Endothelial cell of umbilical vein (primary cell): ENCODE measurements around the gene ANXA6. TPM values are rescaled to one million over a fixed set of nuclear protein-coding genes. Genes with fewer than 3 reads are reported as not detected.

Experiments used
- BruUV-seq: library from RNA; stranded (reverse); fragments of 400-500 nt; replicated peaks from 2 replicates; lab custom pipeline; 2021; lab: Mats Ljungman, UMichigan
- CTCF ChIA-PET: fragments of 300-600, 350-600 bp; sonication (Branson Sonifier 250); formaldehyde crosslinking; loops from one replicate; lab custom pipeline; 2021; ENCODE audit warnings: antibody characterized with exemption, inconsistent platforms; lab: Charles Lee
- POLR2A ChIA-PET: fragments of 300-600, 350-600 bp; sonication (Branson Sonifier 250); formaldehyde crosslinking; loops from one replicate; lab custom pipeline; 2021; ENCODE audit warnings: antibody characterized with exemption, inconsistent platforms; lab: Charles Lee
- DNase-seq: peaks from one replicate; pipeline ENCODE4 v3.0.0-alpha.2; 2011; ENCODE audit warnings: low read depth, low spot score
- FAIRE-seq: peaks from 2 replicates; lab custom pipeline; 2011; peaks lifted over from hg19 to GRCh38; lab: Jason Lieb, UNC
- H2AFZ ChIP-seq: 2 replicates; pipeline ENCODE4 v1.6.0; 2012; ENCODE audit warnings: low read depth, low read length, control low read depth, inconsistent platforms
- H3K27ac ChIP-seq: 2 replicates; pipeline ENCODE4 v1.5.1; 2011; ENCODE audit warnings: low read depth, mild to moderate bottlenecking, control low read depth, low read length, moderate library complexity; ENCODE audit not compliant: insufficient read depth
- H3K27me3 ChIP-seq, 2 experiments: 2 replicates each; pipeline versions ENCODE4 v1.6.0 to v1.6.1; 2011; ENCODE audit warnings: low read length in 2 of 2, mixed read lengths in 1 of 2; ENCODE audit not compliant: control insufficient read depth in 2 of 2, insufficient read depth in 2 of 2
- H3K36me3 ChIP-seq, 2 experiments: 2 replicates in 1 of 2; 3 replicates in 1 of 2; pipeline ENCODE4 v1.5.1; 2011; ENCODE audit warnings: low read length in 2 of 2, mild to moderate bottlenecking in 1 of 2, moderate library complexity in 1 of 2; ENCODE audit not compliant: control insufficient read depth in 2 of 2, insufficient read depth in 2 of 2; ENCODE audit errors: extremely low read depth in 1 of 2
- H3K4me1 ChIP-seq: 3 replicates; pipeline ENCODE4 v1.5.1; 2011; ENCODE audit warnings: mild to moderate bottlenecking, low read length; ENCODE audit not compliant: control insufficient read depth, insufficient read depth; ENCODE audit errors: extremely low read depth
- H3K4me2 ChIP-seq: 2 replicates; pipeline ENCODE4 v1.6.1; 2011; ENCODE audit warnings: low read length, control low read depth, mixed read lengths; ENCODE audit not compliant: insufficient read depth
- H3K4me3 ChIP-seq, 3 experiments: fragments of 200-600 bp in 1 of 3; sonication (generic), shearing (Covaris generic) in 1 of 3; replicated peaks in 1 of 3; 2 replicates each; pipeline ENCODE4 v1.5.1; 2011 to 2016; ENCODE audit warnings: control low read depth in 3 of 3, low read length in 3 of 3, mild to moderate bottlenecking in 2 of 3, inconsistent platforms in 1 of 3, low read depth in 1 of 3, moderate library complexity in 1 of 3; ENCODE audit not compliant: insufficient read depth in 1 of 3
- H3K79me2 ChIP-seq: 2 replicates; pipeline ENCODE4 v1.6.0; 2012; ENCODE audit warnings: low read length, inconsistent platforms; ENCODE audit not compliant: control insufficient read depth, insufficient read depth
- H3K9ac ChIP-seq: replicated peaks from 2 replicates; pipeline ENCODE3; 2011; ENCODE audit warnings: low read length, control low read depth; ENCODE audit not compliant: insufficient read depth; ENCODE audit errors: extremely low read depth
- H3K9me1 ChIP-seq: replicated peaks from 3 replicates; pipeline ENCODE4 v1.6.0; 2011; ENCODE audit warnings: mild to moderate bottlenecking, low read length; ENCODE audit not compliant: control insufficient read depth, insufficient read depth; ENCODE audit errors: extremely low read depth
- H3K9me3 ChIP-seq: replicated peaks from 2 replicates; pipeline ENCODE4 v1.5.1; 2012; ENCODE audit warnings: low read length, inconsistent platforms; ENCODE audit not compliant: control insufficient read depth, insufficient read depth
- H4K20me1 ChIP-seq: replicated peaks from 2 replicates; pipeline ENCODE3; 2011; ENCODE audit warnings: mild to moderate bottlenecking, low read length; ENCODE audit not compliant: control insufficient read depth, insufficient read depth; ENCODE audit errors: extremely low read depth
- EZH2 ChIP-seq: IDR thresholded peaks from 2 replicates; pipeline ENCODE4 v1.6.1; 2012; ENCODE audit warnings: borderline replicate concordance, low read depth, mild to moderate bottlenecking, moderate library complexity, low read length, inconsistent platforms; ENCODE audit not compliant: severe bottlenecking
- FOS ChIP-seq: IDR thresholded peaks from 2 replicates; pipeline ENCODE4 v1.6.1; 2011; ENCODE audit warnings: mild to moderate bottlenecking, low read length, moderate library complexity, borderline replicate concordance; ENCODE audit not compliant: insufficient read depth
- JUN ChIP-seq: IDR thresholded peaks from 2 replicates; pipeline ENCODE4 v1.6.1; 2011; ENCODE audit warnings: borderline replicate concordance, low read depth; ENCODE audit not compliant: insufficient read length, insufficient read depth
- MYC ChIP-seq: IDR thresholded peaks from one replicate; pipeline ENCODE4 v1.6.1; 2011; ENCODE audit warnings: mild to moderate bottlenecking, low read depth, low read length
- POLR2A ChIP-seq: IDR thresholded peaks from 2 replicates; pipeline ENCODE4 v1.6.1; 2012; ENCODE audit warnings: low read depth, mild to moderate bottlenecking, control low read depth, low read length
- POLR2AphosphoS5 ChIP-seq: IDR thresholded peaks from 2 replicates; pipeline ENCODE4 v1.6.1; 2012; ENCODE audit warnings: low read depth, mild to moderate bottlenecking, control low read depth, low read length, moderate library complexity; ENCODE audit not compliant: insufficient read depth
- dilution Hi-C: fragments of 300-500 bp; cut with MboI; formaldehyde crosslinking; loops from one replicate; pipeline ENCODE4 v1.15.0; 2019; ENCODE audit warnings: low sequenced_read_pairs; ENCODE audit not compliant: extremely low pct_ligation_motif_present
- intact Hi-C: fragments of 100-400 bp; cut with micrococcal nuclease; formaldehyde crosslinking; loops from one replicate; pipeline ENCODE4 v1.10.0; 2022
- polyA plus RNA-seq, 4 experiments: library from polyadenylated mRNA; depleted of rRNA in 3 of 4; stranded (reverse) in 3 of 4; unstranded in 1 of 4; fragments of >200 nt; gene quantifications; 2 replicates each; pipeline versions ENCODE4 v1.2.1 to v1.2.3, GENCODE V29; 2011 to 2012; ENCODE audit warnings: missing spikeins in 1 of 4
- total RNA-seq: library from RNA; stranded (reverse); gene quantifications from 2 replicates; pipeline ENCODE4 v1.2.3, GENCODE V29; 2021
- TF ChIP-seq, protein P1 (sequence below): IDR thresholded peaks from 2 replicates; pipeline ENCODE4 v1.6.1; 2011; ENCODE audit not compliant: insufficient read depth, insufficient read length
- TF ChIP-seq, protein P2 (sequence below), 2 donors: IDR thresholded peaks; 1 replicate in 1 of 2; 2 replicates in 1 of 2; pipeline ENCODE4 v1.5.1; 2011; ENCODE audit warnings: low read length in 2 of 2, mild to moderate bottlenecking in 2 of 2, moderate library complexity in 2 of 2, control low read depth in 1 of 2, inconsistent platforms in 1 of 2, low read depth in 1 of 2; ENCODE audit not compliant: insufficient read depth in 1 of 2; ENCODE audit errors: extremely low read depth in 1 of 2

ANXA6 gene
- total and polyA plus RNA-seq, 2 donors (not counting 3 experiments of a cell fraction or from before 2014, with no cell fraction given), result 195 to 266 TPM

DNA sequence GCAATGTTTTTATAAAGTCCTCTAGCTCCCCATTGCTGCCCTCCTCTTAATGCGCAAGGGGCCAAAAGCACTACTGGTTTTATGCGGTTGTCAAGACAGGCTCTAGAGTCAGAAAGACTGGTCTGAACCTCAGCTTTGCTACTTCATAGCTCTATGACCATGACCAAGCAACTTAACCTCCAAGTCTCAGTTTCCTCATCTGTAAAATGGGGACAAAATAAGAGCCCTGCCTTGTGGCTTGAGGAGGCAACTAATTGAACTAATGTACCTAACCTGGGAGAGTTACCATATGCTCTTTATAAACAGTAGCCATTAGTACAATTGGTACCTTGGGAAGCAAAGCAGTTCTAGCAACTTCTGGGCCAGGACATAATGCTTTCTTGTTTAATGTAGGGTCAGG, 36.5 kb downstream of the ANXA6 start:
- ChIA-PET CTCF (interaction anchor here (1.1 to 2.1 kb wide), 2 partner anchors 70 to 118 kb away, joined by 5 to 6 read pairs; no protein-coding TSS in a partner anchor), POLR2A (no interaction called here)
- no peaks in the 10 kb centered on the region for H3K9me1 ChIP-seq
- dilution Hi-C loops, result no loop called here
- no peak overlapping the region for H3K4me3 ChIP-seq
- H3K4me2 ChIP-seq, result no peak overlapping the region
- no peaks in the 10 kb centered on the region for H3K9me3 ChIP-seq
- no peaks in the 10 kb centered on the region for H4K20me1 ChIP-seq
- H2AFZ ChIP-seq, result no peak overlapping the region
- TF ChIP-seq, protein P1, sequence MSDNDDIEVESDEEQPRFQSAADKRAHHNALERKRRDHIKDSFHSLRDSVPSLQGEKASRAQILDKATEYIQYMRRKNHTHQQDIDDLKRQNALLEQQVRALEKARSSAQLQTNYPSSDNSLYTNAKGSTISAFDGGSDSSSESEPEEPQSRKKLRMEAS, result no peak
- TF ChIP-seq FOS, result no peak
- TF ChIP-seq, protein P2, sequence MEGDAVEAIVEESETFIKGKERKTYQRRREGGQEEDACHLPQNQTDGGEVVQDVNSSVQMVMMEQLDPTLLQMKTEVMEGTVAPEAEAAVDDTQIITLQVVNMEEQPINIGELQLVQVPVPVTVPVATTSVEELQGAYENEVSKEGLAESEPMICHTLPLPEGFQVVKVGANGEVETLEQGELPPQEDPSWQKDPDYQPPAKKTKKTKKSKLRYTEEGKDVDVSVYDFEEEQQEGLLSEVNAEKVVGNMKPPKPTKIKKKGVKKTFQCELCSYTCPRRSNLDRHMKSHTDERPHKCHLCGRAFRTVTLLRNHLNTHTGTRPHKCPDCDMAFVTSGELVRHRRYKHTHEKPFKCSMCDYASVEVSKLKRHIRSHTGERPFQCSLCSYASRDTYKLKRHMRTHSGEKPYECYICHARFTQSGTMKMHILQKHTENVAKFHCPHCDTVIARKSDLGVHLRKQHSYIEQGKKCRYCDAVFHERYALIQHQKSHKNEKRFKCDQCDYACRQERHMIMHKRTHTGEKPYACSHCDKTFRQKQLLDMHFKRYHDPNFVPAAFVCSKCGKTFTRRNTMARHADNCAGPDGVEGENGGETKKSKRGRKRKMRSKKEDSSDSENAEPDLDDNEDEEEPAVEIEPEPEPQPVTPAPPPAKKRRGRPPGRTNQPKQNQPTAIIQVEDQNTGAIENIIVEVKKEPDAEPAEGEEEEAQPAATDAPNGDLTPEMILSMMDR (IDR thresholded peaks at IDR 0.05; ENCODE audit: extremely low read depth in 1 of 2, insufficient read depth in 1 of 2, low read depth in 1 of 2, low read length in 2 of 2), result no peak
- TF ChIP-seq EZH2, result no peak
- no peak for TF ChIP-seq MYC
- no peak for TF ChIP-seq POLR2AphosphoS5
- TF ChIP-seq JUN, result no peak
- TF ChIP-seq POLR2A, result no peak
- no peaks in the 10 kb centered on the region for H3K27me3 ChIP-seq
- H3K36me3 ChIP-seq, result peaks cover 23 to 49% of the 10 kb centered on the region in 2 experiments
- H3K9ac ChIP-seq, result no peak overlapping the region
- no peaks in the 10 kb centered on the region for H3K79me2 ChIP-seq
- no TSS peak for BruUV-seq
- H3K27ac ChIP-seq, result no peak overlapping the region
- FAIRE-seq (no peak), DNase-seq (no peak)
- no peaks in the 10 kb centered on the region for H3K4me1 ChIP-seq
- intact Hi-C loops, result no loop called here
